WTC11 (cell line): Measurements from ENCODE around the gene IFT25.

Experiments
- ATF3 ChIP-seq: sonication (generic); formaldehyde crosslinking; conservative IDR thresholded peaks from 2 replicates; pipeline ENCODE4 v1.8.1; 2022; ENCODE audit warnings: mild to moderate bottlenecking, missing genetic modification reagents
- CREM ChIP-seq: sonication (generic); formaldehyde crosslinking; IDR thresholded peaks from 2 replicates; pipeline ENCODE4 v1.8.1; 2022; ENCODE audit warnings: mild to moderate bottlenecking, missing genetic modification reagents, moderate library complexity
- E2F4 ChIP-seq: sonication (generic); formaldehyde crosslinking; IDR thresholded peaks from 2 replicates; pipeline ENCODE4 v1.8.1; 2022; ENCODE audit warnings: low read depth, mild to moderate bottlenecking, moderate library complexity, missing genetic modification reagents, borderline replicate concordance
- NR2C2 ChIP-seq: sonication (generic); formaldehyde crosslinking; IDR thresholded peaks from 2 replicates; pipeline ENCODE4 v1.8.0; 2022; ENCODE audit warnings: mild to moderate bottlenecking, missing genetic modification reagents
- TF ChIP-seq, protein P1 (sequence below): sonication (generic); formaldehyde crosslinking; IDR thresholded peaks from 2 replicates; pipeline ENCODE4 v1.8.1; 2022; ENCODE audit warnings: mild to moderate bottlenecking, moderate library complexity, missing genetic modification reagents

DNA sequence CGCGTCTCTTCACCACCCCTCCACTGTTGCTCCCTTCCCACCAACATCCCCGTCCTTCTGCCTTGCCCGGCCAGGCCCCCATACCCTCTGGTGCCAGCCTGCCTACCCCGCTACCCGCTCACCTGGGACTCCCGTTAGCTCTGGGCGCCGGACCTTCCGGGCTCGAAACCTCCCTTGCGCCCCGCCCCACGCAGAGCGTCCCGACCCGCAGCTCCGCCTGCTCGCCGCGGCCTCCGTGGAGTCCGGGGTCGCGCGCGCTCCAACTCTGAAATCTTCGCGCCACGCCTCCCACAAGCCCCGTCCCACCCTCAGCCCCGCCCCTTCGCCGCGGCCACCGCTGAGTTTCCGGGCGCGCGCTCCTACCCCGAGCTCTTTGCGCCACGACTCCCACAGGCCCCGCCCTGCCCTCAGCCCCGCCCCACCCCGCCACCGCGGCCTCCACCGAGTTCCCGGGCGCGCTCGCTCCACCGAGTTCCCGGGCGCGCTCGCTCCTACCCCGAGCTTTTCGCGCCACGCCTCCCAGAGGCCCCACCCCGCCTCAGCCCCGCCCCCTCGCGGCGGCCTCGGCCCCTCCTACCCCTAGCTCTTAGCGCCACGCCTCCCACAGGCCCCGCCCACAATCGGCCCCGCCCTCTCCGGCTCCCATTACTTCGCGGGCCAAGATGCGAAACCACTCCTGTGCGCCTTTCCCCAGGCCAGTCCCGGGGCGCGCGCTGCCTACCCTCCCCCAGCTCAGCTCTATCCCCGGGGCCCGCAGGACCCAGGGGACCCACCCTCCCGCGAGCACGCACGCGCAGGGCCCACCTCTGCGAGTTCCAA lies at the start of gene IFT25:
- TF ChIP-seq NR2C2 (CRISPR knock-in tag) (no peak), CREM (CRISPR knock-in tag) (no peak), E2F4 (CRISPR knock-in tag) (no peak; the same call in 1 of the 2 replicates), ATF3 (CRISPR knock-in tag) (no peak)
- TF ChIP-seq, protein P1, sequence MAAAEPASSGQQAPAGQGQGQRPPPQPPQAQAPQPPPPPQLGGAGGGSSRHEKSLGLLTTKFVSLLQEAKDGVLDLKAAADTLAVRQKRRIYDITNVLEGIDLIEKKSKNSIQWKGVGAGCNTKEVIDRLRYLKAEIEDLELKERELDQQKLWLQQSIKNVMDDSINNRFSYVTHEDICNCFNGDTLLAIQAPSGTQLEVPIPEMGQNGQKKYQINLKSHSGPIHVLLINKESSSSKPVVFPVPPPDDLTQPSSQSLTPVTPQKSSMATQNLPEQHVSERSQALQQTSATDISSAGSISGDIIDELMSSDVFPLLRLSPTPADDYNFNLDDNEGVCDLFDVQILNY (CRISPR knock-in tag), result no peak
